K562 (cell line): ENCODE results near the gene NAA10. TPM values are rescaled to one million over a fixed set of nuclear protein-coding genes. Genes with fewer than 3 reads are reported as not detected.

Source experiments
- GABPA ChIP-seq: fragments of 200-800 bp; sonication (Bioruptor generic); conservative IDR thresholded peaks from 2 replicates; pipeline ENCODE4 v1.6.1; 2016; ENCODE audit warnings: low read depth, missing genetic modification characterization, missing compliant biosample characterization
- GATAD2B ChIP-seq: fragments of 450-650 bp; IDR thresholded peaks from 2 replicates; pipeline ENCODE4 v1.6.1; 2017; ENCODE audit warnings: mild to moderate bottlenecking, borderline replicate concordance
- GTF3C2 ChIP-seq: IDR thresholded peaks from 3 replicates; pipeline ENCODE4 v1.6.1; 2011; ENCODE audit warnings: borderline replicate concordance, mild to moderate bottlenecking, moderate library complexity; ENCODE audit not compliant: insufficient read length; ENCODE audit errors: extremely low read depth
- HMGN3 ChIP-seq: IDR thresholded peaks from 2 replicates; pipeline ENCODE4 v1.6.1; 2011; ENCODE audit warnings: borderline replicate concordance, low read depth, mild to moderate bottlenecking, mixed read lengths, low read length; ENCODE audit not compliant: insufficient read length; ENCODE audit errors: extremely low read depth
- HOMEZ ChIP-seq: fragments of 250-450 bp; sonication (Bioruptor Pico); IDR thresholded peaks from 2 replicates; pipeline ENCODE4 v1.4.0; 2020; ENCODE audit warnings: mild to moderate bottlenecking, moderate library complexity
- KDM5B ChIP-seq: fragments of 200-600 bp; sonication (generic); IDR thresholded peaks from 2 replicates; pipeline ENCODE4 v1.6.1; 2012; ENCODE audit warnings: low read depth, mild to moderate bottlenecking, moderate library complexity, low read length, control low read depth, inconsistent platforms; ENCODE audit not compliant: insufficient replicate concordance
- KLF16 ChIP-seq: IDR thresholded peaks from 2 replicates; pipeline ENCODE4 v1.6.1; 2016; ENCODE audit warnings: antibody characterized with exemption
- NFXL1 ChIP-seq: fragments of 450-650 bp; formaldehyde crosslinking; IDR thresholded peaks from 2 replicates; pipeline ENCODE4 v1.4.0; 2021; ENCODE audit warnings: mild to moderate bottlenecking
- NFYB ChIP-seq: IDR thresholded peaks from 2 replicates; pipeline ENCODE4 v1.6.1; 2011; ENCODE audit warnings: mild to moderate bottlenecking, moderate library complexity; ENCODE audit not compliant: insufficient read length; ENCODE audit errors: extremely low read depth
- NONO ChIP-seq, 2 experiments: fragments of 200-400 bp in 1 of 2; fragments of 450-650 bp in 1 of 2; formaldehyde crosslinking in 1 of 2; IDR thresholded peaks; 2 replicates each; pipeline ENCODE4 v1.6.1; 2017; ENCODE audit warnings: low read depth in 2 of 2, mild to moderate bottlenecking in 2 of 2, moderate library complexity in 2 of 2, low read length in 1 of 2
- SIN3A ChIP-seq, 2 experiments: fragments of 150-350 bp in 1 of 2; IDR thresholded peaks; 2 replicates each; pipeline ENCODE4 v1.6.1; 2011 to 2016; ENCODE audit warnings: borderline replicate concordance in 2 of 2, low read depth in 2 of 2, low read length in 2 of 2, mild to moderate bottlenecking in 2 of 2, moderate library complexity in 2 of 2; ENCODE audit not compliant: control insufficient read depth in 1 of 2
- THRA ChIP-seq: fragments of 450-650 bp; IDR thresholded peaks from 2 replicates; pipeline ENCODE4 v1.6.1; 2017; ENCODE audit warnings: mild to moderate bottlenecking, moderate library complexity
- YY1 ChIP-seq, 3 experiments: IDR thresholded peaks; 2 replicates each; pipeline ENCODE4 v1.6.1; 2011; ENCODE audit warnings: low read length in 2 of 3, mild to moderate bottlenecking in 2 of 3, moderate library complexity in 2 of 3, borderline replicate concordance in 1 of 3, control low read depth in 1 of 3, low read depth in 1 of 3; ENCODE audit not compliant: insufficient read depth in 3 of 3, insufficient replicate concordance in 2 of 3, control insufficient read depth in 1 of 3, insufficient read length in 1 of 3; ENCODE audit errors: extremely low read depth in 1 of 3
- ZNF398 ChIP-seq: fragments of 250-450 bp; sonication (Bioruptor Pico); IDR thresholded peaks from 2 replicates; pipeline ENCODE4 v1.8.0; 2021; ENCODE audit warnings: moderate library complexity, mild to moderate bottlenecking, inconsistent platforms
- polyA plus RNA-seq, 8 experiments: library from polyadenylated mRNA; depleted of rRNA in 4 of 8; stranded (reverse) in 5 of 8; unstranded in 3 of 8; fragments of >200 nt; fragmentation: Nextera tagmentation in 2 of 8; fragmentation: Illumina TruSeq in 1 of 8; extraction: Ambion mirVana in 2 of 8; extraction: Trizol in 1 of 8; gene quantifications; 2 replicates each; pipeline versions ENCODE4 v1.2.1 to v1.2.3, GENCODE V29; 2011 to 2014; ENCODE audit warnings: inconsistent platforms in 1 of 8, missing spikeins in 1 of 8
- total RNA-seq, 7 experiments: library from RNA; depleted of rRNA in 6 of 7; stranded (reverse); fragments of >200 nt in 6 of 7; fragmentation: Illumina TruSeq in 2 of 7; extraction: Trizol in 2 of 7; gene quantifications; 2 replicates each; pipeline versions ENCODE4 v1.2.1 to v1.2.3, GENCODE V29; 2011 to 2021; ENCODE audit warnings: low replicate concordance in 1 of 7

NAA10 gene
- total and polyA plus RNA-seq, 9 of the 15 experiments (the other 6 are each of a cell fraction or from before 2014, with no cell fraction given): 11.1 to 250 (median 134) TPM

GRCh38 chrX:153925739-153926551 is 8.9 kb downstream of the NAA10 start, which contains the start of gene ARHGAP4 (continued):
- TF ChIP-seq HOMEZ (no peak), GTF3C2 (no peak), NFXL1 (no peak), NONO (IDR thresholded peaks at IDR 0.05; ENCODE audit: low read depth in 2 of 2, low read length in 1 of 2) (peak; percentile 28 to 95; a peak in 3 of 4 replicates), YY1 (IDR thresholded peaks at IDR 0.05; ENCODE audit: borderline replicate concordance in 1 of 3, control insufficient read depth in 1 of 3, extremely low read depth in 1 of 3, insufficient read depth in 3 of 3, insufficient read length in 1 of 3, insufficient replicate concordance in 2 of 3, low read depth in 1 of 3, low read length in 2 of 3) (peak in 2 of 3 experiments; percentile 76 to 87), GATAD2B (peak; percentile 87), SIN3A (IDR thresholded peaks at IDR 0.05; ENCODE audit: borderline replicate concordance in 2 of 2, control insufficient read depth in 1 of 2, low read depth in 2 of 2, low read length in 2 of 2) (peak in 1 of 2 experiments; percentile 69; a peak in 2 of 4 replicates), KDM5B (peak; percentile 78), GABPA (tag) (no peak), HMGN3 (peak; percentile 77), THRA (no peak), KLF16 (no peak), ZNF398 (no peak), NFYB (no peak)
